ENCODE data around the gene SESN3.
"Not testable (repeated sequence)": the region's sequence is repeated elsewhere in the genome, so short reads cannot be mapped to it uniquely, and the experiment has no call there.

SESN3 gene

DNA sequence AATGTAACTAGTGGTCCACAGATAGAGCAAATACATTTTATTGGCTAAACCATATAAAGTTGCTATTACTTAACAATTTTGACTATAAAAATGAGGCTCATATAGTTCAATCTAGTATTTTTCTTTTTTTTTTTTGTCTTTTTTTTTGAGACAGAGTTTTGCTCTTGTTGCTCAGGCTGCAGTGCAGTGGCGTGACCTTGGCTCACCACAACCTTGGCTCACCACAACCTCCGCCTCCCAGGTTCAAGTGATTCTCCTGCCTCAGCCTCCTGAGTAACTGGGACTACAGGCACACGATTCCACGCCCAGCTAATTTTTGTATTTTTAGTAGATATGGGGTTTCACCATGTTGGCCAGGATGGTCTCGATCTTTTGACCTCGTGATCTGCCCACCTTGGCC is 3.9 kb downstream of the SESN3 start:
- not testable (repeated sequence) for DNase-seq (ENCODE audit: low spot score)

DNA sequence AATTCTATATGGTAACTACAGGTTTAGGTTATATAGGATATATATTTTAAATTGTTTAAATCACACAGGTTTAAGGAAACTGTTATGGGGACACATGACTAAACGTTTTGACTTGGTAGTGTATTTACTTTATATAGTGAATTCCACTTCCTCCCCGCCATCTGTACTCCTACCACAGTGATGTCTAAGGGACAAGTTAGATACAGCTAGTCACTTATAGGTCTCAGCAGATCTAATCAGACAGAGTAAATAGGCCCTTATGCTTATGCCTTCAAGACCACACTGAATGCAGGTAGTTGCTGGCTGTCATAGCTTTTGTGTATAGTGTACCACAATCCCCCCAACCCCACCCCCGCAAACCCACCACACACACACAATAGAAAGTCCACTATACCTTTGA is 8.2 kb downstream of the SESN3 start:
- DNase-seq (ENCODE audit: low spot score), result no peak

DNA sequence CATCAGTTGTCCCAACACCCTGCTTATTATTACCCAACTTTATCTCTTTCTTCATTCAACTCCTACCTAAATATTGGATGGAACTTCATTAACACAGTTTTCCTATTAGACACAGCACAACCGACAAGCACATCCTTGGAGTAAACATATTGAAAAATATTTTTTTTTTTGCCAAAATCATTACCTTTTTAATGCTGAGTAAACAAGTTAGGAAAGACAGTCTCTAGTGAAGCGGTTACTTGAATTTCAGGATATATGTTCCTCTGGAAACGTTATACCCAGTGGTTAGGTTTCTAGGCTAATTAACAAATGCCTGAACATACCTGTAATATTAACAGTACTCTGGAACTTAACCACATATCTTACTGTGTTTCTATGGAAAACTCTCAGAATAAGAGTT is 11.4 kb downstream of the SESN3 start:
- DNase-seq (ENCODE audit: low spot score), result no peak

DNA sequence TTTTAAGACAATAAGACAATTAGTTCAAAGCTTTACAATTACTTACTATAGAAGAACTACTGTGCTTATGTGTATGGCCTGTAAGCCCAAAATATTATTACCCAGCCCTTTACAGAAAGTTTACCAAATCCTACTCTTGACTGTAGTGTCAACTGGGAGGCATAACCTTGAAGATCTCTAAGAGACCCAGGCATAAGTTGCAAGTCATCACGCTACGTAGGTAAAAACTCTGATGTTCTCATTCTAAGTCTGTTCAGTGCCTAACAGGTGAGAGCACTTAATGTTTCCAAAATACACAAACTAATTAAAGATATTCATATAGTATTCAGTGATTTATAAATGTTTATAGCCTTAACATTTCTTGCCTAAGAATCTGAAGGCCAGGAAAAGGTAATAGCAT is 12.9 kb downstream of the SESN3 start:
- DNase-seq (ENCODE audit: low spot score), result no peak

DNA sequence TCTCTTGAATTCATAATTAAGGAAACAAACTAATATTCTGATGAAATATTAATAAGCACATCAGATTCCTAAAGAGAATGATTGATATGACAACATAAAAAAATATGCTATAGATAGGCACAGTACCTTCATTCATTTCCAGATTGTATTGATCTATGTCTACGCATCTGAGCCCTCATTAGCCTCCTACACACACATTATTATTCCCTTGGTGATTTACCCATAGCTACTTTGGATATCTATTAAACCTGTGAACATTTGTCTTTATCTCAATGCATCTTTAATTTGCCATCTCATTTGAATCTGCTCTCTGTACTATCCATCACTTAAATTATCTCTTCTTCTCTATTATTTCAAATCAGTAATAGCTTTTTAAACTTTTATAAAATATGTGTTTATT is 18.4 kb downstream of the SESN3 start:
- DNase-seq (ENCODE audit: low spot score), result no peak

DNA sequence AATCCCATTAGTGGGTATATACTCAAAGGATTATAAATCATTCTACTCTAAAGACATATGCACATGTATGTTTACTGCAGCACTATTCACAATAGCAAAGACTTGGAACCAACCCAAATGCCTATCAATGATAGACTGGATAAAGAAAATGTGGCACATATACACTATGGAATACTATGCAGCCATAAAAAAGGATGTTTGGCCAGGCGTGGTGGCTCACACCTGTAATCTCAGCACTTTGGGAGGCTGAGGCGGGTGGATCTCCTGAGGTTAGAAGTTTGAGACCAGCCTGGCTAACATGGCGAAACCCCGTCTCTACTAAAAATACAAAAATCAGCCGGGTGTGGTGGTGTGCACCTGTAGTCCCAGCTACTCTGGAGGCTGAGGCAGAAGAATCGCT is 21.5 kb downstream of the SESN3 start:
- not testable (repeated sequence) for DNase-seq (ENCODE audit: low spot score)

DNA sequence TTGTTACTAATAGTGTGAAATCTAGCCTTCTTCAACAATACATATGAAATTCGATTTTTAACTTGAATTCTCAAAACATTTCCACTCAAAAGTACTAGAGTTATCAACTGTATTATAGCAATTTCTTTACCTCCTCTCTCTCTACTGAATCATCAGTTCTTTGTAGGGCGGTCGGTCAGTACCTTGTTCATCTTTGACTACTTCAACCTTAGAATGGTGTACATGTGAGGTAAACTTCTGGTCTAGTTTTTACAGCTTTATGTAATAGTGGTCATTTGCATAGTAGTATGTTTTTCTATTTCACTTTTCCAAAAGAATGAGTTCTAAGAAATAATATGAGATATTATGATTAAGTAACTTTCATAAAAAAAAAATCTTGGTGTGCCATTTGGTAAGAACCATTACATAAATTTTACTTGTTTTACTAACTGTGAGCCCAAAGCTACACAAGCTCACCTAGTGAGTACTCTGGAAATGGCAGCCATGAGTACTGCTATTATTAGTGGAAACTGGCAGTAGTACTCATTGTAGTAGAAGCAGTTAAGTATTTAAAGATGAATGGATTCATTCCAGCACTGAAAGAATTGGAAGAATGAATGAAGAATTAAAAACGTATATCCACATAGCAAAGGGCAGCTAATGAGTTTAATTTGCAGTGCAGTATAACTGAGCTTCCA is 30.1 kb downstream of the SESN3 start:
- no peak for DNase-seq (ENCODE audit: low spot score)

DNA sequence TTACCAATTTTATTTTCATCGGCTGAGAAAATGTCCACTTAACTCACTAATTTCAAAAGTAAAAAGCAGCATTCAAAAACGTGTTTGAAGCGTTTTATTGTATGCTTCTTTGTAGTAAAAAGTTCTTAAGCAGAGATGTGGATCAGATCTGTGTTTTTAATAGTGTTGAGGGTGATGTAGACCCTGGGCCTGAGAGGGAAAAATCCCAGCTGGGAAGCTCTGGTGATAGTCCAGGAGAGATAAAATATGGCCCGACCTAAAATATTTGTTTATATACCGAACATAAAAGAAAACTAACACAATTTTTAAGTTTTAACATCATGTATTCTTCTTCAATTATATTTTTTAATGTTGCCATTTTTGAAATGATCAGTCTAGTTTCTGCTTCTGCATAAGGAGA is 35.2 kb downstream of the SESN3 start:
- no peak for DNase-seq (ENCODE audit: low spot score)

DNA sequence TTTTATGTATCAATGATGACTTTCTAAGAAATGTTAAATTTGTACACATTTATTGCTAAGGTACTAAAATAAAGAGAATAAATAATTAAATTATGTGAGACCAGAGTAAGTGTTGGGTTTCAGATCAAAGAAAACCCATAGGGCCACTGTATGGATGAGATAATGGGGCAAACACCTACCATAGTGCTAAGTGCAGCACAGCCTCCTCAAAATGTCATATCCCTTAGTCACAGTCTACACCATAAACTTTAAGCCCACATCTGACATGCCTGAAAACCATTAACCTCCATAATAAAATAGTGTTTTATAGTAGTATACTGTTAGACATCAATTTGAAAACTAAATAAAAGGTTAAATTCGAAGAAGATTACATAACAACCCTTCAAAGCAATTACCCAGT is 37.5 kb downstream of the SESN3 start:
- DNase-seq (ENCODE audit: low spot score), result no peak

DNA sequence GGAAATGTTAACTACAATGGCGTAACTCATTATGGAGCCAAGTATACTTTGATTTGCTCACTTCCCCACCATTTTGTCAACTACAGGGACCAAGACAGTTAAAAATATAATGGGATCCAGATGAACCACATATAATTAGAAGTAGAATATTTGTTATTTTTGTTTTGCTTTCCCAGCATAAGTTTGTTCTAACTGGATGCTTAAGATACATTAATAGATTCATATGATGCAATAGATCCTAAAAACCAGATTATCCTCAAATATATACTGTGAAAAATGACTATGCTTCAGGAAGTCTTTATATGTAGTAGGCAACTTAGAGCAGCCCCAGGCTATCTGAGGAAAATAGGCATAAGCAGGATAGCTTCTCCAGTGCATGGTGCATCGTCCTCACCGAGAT is 38.3 kb downstream of the SESN3 start:
- no peak for DNase-seq (ENCODE audit: low spot score)

DNA sequence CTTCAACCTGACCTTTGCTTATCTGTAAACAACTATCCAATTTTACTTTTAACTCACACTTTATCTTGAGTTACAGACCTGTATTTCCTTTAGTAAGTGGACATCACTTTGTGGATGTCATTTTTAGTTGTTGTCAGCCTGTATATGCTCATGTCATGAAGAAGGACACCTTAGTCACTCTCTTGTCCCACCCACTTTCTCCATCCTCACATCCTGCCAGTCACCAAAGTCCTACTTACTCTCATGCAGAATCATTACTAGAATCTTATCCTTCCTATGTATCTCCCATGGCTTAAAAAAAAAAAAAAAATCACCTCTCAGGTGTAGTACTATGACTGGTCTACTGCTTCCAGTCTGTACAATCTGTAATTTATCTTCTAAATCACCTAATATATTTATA is 43.3 kb downstream of the SESN3 start:
- no peak for DNase-seq (ENCODE audit: low spot score)

DNA sequence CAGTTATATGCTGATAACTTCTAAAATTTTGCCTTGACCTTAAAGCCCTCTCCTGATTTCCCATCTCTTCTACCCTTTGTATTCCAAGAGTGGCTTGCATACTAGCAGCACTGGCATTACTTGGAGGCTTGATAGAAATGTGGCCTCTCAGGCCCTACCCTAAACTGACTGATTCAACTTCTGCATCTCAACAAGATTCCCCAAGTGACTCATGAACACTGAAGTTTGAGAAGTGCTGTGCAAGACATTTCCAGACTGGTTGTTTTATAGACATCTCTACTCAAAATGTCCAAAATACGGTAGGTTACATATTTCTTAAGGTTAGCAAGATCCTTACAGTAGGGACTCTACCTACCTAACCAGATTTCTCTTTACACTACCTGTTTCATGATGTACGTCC is 48.6 kb downstream of the SESN3 start:
- no peak for DNase-seq (ENCODE audit: low spot score)

DNA sequence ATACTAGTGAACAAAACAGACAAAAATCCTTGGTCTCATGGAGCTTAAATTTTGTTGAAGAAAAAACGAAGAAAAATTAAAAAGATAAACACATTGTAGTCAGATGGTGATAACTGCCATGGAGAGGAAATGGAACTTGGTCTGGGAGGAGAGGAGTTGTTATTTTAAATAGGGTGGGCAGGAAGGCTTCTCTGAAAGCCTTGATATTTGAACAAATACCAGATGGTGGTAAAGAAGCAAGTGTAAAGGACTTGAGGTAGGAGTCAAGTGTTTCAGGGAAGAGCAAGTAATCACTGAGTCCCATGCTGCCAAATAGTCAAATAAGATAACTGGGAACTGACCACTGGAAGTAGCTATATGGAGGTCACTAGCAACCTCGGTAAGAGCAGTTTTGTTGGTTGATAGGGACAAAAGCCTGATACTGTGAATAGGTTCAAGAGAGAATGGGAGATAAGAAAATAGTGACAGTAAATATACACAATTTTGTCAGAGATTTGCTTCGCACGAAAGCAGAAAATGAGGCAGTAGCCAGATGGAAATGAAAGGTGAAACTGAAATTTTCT is 55.1 kb downstream of the SESN3 start:
- DNase-seq (ENCODE audit: low spot score), result no peak

DNA sequence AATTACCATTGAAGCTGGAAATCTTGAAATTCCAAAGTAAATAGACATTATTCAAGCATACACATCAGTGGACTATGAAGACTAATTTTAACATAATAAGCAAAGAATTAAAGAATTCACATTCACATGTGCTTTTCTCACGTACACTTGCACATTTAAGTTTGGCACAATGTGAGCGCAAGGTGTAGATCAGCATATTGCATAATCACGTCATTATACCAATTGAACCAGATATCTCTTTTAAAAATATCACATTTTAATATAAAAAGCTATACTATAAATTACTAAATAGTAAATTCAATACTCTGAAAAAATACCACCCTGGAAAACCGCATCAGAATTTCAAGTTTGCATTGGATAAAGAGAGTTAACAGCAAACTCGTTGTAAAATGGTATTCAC is 60.7 kb downstream of the SESN3 start:
- DNase-seq (ENCODE audit: low spot score), result no peak

DNA sequence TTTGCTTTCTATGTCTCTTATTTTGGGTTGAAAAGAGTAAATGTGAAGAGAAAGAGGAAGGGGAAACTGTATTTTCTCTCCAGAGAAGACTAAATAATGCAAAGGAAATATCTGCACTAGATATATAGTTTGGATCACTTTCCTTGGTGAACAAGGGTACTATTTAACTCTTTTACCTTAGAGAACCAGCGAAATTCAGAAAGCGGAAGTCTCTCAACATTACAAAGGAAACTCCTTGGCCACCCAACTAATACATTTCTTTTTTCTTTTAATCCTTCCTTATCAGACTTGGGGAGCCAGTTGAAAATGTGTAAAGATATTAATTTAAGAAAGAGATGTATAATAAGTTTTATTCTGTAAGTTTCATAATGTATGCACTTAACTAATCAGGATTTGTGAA is 64.2 kb downstream of the SESN3 start:
- no peak for DNase-seq (ENCODE audit: low spot score)

DNA sequence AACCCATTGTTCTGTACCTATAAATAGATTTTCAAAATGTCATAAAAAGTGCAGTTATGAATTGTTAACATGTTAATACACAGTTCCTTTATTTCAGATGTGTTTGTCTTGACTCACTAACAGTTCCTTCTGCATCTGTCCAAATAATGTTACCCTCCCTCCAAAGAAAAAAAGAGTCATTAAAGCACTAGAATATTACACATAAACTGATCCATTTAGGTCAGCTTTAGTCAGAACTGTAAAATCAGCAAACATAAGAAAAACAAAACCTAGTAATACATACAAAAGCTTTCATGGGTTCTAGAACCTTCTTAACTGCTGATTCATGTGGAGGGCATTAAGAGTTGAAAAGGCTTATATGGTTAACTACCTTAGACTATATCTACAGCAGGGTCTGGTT is 65.4 kb downstream of the SESN3 start:
- DNase-seq (ENCODE audit: low spot score), result no peak

DNA sequence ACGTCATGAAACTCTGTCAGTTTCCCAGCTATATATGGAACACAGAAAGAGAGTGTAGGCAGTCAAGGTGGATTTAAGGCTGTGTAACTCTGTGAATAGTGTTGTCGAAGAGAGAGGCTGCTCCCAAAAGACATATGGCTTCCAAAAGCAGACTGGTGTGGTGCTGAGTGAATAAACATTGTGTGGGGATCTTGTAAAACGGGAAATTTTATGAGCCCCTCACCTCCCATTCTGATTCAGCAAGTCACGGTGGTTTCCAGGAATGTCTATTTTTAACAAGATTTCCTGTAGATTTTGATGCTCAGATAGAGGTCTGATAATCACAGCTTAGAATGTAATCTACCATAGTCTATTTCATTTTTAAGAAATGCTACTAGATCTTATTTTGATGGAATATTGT is 67.9 kb downstream of the SESN3 start:
- no peak for DNase-seq (ENCODE audit: low spot score)

DNA sequence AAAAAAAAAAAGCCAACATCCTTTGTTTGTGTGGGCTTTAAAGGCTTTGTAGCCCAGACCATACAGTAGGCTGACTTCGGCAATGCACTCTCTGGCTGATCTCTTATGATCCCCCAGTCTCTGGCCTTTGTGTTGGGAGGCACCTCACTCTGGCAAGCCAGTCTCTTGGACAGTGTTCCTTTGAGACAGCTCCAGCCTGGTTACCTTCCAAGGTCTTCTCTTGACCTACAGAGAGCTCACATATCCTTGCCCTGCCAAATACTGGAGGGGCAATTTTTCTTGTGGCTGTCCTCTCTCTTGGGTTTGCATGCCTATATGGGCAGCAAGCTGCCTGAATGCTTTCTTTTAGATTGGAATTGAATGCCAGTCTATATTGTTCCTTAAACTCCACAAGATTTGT is 69.8 kb downstream of the SESN3 start:
- DNase-seq (ENCODE audit: low spot score), result no peak

DNA sequence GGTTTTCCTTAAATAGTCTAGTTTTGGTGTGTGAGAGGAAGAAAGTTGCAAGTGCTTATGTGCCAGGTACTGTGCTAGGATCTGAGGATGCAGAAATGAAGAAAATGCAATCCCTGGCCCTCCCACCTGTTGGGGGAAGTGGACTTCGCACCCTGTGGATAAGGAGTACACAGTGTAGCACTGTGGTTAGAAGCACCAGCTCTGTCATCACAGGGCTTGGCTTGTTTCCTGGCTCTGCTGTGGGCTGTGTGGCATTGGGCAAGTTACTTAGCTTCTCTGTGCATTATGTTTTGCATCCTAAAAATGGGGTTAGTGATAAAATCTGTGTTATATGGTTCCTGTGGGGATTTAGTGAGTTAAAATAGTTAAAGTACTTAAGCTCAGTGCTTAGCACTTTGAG is 73.2 kb downstream of the SESN3 start:
- no peak for DNase-seq (ENCODE audit: low spot score)

DNA sequence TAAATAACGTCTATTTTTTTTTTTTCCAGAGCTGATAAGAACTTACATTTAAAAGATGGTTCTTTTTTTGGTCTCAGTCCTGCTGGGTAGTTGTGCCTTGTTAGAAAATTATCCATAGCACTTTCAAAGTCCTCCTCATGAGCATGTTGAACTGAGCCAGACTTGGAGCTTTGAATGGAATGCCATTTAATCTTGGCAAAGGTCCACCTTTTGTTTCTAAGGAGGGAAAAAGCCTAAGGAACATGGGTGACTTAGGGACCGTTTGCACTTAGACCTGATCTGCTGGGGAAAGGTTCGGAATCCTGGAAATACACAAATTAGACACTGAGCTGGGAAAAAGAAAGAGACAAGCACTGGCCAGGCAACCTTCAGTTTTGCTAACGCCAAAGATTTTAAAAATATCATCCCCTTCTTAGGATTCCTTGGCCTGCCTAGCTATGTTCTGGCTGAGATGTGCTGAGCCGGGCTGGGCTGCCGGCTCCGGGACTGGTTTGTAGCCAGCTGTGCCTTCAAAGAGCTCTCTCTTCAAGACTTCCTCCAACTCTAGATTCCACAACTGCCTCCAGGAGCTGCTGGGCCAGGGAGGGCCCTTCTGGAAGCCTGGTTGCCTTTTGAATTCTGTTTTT is 74.0 kb downstream of the SESN3 start:
- DNase-seq (ENCODE audit: low spot score), result no peak

DNA sequence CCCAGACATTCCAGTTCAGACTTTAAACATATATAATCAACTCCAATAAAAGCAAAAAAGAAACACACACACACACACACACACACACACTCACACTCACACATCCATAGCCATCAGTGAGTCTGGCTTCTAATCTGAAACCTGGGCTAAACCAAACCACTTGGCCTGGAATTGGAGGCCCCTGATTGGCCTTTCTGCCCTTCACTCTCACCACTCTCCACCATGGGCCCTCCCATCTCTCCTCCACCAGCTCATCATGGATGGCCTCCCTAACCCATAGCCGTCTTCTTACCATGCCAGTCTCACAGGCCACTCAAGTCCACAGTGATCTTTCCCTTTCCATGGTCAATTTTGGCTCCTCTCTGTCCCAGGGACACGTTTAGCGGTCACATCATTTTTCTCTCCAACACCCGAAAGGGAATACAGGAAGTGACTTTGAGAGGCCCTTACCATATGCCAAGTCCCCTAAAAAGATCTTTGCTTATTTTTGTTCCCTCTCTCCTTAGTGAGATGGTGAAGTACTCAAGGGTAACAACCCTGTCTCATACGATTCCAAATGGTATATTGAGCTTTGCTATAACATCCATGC is 74.8 kb downstream of the SESN3 start:
- DNase-seq (ENCODE audit: low spot score), result no peak

DNA sequence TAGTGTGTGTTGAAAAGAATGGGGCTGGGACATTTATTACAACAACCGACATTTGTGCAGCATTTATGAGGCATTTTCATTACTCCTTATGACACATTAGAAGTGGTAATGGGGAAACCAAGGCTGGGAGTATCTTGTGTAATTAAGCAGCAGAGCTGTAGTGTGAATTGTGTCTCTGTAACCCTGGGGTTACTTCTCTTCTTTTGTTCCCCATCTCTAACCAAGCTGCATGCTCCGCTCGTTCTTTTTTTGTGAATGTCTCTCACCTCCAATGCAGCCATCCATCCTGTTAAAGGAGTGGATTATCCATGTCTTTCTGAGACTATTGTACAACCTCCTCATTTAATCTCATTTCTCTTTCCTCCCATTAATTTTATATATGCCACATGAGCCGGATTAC is 75.6 kb downstream of the SESN3 start:
- no peak for DNase-seq (ENCODE audit: low spot score)

DNA sequence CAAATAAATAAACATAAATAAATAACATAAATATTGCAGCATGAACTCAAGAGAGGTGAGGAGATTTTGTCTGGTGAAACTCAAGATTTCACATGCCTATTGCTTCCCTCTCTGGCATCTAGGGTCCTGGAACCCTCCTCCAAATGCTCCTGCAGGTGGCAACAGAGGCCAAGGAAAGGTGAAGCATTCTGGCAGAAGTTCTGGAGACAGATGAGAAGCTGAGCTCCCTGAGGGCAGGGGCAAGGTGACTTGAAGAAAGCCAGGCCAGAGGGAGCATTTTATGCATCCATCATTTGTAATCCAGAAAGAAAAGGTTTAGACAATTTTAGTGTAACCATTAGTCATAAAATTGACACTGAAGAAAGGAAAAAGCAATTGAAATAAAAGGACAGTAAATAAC is 76.5 kb downstream of the SESN3 start:
- DNase-seq (ENCODE audit: low spot score), result peak; percentile 79
